ENCODE results near the gene TBC1D9.

Gene TBC1D9

GRCh38 chr4:140719686-140720085 is 36.5 kb downstream of the TBC1D9 start:
- FAIRE-seq = no peak

- FAIRE-seq = no peak
Measured at GRCh38 chr4:140719022-140719421, 37.2 kb downstream of the TBC1D9 start.

DNA sequence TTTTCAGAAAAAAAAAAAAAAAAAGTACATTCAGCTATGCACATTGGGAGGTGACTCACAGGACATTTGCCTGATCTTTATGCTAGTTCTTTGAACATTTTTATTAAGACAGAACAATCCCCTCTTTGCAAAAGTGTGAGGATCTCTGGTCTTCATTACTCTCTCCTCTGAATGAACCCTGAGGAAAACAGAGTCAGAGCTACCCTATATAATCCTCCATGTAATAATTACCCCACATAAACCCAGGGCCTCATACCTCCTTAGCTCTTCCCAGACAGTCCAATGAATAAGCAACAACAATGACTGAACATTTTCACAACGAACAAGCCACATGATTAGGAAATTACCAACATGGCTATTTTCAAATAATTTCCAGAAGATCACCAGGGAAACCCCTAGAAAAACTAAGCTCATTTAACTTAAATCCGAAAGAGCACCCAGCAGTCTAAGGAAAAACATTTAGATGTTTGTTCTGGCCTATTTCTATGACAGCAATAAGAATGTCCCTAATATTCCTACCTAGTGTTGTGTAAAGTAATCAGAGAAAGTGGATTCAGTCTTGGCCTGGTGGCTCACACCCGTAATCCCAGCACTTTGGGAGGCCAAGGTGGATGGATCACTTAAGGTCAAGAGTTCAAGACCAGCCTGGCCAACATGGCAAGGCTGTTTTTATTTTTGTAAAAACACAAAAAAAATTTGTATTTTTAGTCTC is 37.8 kb downstream of the TBC1D9 start:
- FAIRE-seq = no peak

DNA sequence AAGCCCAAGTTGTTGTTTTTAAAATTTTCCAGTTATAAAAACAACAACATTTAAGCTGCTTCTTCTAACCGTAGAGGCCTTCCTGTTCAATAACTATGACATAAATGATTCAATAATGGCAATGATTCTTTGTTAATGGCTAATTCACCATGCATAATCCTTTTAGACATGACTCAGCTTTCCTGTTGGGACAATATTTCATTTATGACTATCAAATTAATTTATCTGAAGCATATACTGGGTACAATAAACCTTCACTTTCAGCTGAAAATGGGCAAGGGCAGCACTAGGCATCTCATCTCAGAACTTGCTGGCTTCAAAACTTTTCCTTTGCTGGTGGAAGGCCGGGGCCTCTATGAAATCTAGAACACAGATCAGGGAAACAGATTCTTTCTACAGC is 38.9 kb downstream of the TBC1D9 start:
- peak; percentile 30 for FAIRE-seq

GRCh38 chr4:140715119-140715518 is 41.1 kb downstream of the TBC1D9 start:
- no peak for FAIRE-seq

GRCh38 chr4:140711910-140712309 is 44.3 kb downstream of the TBC1D9 start:
- peak; percentile 98 for FAIRE-seq

DNA sequence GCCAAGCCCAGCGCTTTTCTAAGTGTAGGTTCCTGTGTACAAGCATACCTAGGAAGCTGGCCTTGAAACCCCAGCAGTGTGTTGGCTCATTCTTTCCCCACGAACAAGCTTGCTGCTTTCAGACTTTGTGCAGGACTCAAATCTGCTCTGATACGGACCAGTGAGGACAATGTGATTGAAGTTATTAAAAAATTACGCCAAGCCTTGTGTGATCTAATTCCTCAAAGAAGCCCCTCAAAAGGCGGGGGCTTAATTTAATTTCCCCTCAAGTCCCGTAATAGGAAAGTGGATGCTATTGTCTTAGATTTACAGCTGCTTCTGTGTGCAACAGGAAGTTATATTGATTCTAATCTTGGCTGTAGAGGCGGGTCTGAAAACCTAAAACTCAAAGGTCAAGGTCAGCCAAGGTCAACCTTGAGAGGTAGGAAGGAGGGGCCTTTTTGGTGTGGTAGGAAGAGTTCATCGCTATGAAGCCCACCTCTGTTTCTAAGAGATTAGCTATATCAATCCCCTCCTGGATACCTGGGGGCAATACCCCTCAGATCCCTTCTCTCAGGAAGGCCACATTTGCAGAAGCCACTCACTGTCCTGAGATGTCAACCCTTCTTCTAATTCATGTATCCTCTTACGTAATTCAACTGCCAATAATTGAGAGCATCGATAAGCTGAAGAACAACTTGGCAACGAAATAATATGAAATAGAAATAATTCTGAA is 45.1 kb downstream of the TBC1D9 start:
- no peak for FAIRE-seq

DNA sequence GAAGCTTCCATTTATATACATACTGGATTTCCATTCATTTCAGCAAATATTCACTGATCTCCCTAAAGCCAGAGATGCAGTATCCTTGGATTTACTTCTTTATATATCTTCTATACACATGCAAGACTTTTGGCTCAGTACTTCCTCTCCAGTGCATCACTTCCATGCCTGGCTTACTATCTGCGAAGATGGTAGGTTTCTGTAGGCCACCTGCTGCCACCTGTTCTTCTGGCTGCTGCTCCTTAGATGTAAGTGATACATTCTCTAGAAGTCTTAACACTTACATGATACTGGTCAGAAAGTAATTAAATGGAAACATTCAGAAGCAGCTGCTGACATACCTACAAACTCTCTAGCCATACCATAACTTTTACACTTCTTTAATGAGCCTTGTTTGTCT is 48.9 kb downstream of the TBC1D9 start:
- FAIRE-seq = no peak

DNA sequence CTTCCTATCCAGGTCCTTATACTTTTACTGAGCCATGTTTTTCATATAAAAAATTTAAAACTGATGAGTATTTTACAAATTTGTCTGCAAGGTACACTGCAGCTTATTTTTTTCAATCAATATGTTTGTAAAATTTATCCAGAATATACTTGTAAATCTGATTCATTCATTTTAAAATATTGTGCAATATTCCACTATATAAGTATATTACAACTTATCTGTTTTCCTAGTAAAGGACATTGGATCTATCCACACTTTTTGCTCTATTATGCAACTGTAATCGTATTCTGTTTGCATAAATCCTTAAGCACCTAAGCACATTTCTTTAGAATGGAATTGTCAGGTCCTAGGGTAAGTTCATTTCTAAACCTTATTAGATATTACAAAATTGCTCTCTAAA is 49.5 kb downstream of the TBC1D9 start:
- FAIRE-seq = peak; percentile 13

DNA sequence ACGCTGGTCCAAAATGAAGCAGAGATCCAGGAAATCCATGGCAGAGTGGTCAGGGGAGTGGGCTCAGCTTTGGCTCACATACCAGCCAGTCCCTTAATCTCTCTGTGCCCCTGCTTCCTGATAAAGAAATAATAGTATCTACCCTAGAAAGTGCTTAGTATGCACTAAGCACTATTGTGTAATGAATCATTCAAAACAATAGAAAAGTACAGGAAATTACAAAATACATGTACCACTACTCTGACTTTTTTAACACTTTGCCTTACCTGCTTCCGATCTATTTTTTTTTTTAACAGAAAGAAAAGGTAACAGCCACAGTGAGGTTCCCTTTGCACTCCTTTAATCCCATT is 49.9 kb downstream of the TBC1D9 start:
- no peak for FAIRE-seq

DNA sequence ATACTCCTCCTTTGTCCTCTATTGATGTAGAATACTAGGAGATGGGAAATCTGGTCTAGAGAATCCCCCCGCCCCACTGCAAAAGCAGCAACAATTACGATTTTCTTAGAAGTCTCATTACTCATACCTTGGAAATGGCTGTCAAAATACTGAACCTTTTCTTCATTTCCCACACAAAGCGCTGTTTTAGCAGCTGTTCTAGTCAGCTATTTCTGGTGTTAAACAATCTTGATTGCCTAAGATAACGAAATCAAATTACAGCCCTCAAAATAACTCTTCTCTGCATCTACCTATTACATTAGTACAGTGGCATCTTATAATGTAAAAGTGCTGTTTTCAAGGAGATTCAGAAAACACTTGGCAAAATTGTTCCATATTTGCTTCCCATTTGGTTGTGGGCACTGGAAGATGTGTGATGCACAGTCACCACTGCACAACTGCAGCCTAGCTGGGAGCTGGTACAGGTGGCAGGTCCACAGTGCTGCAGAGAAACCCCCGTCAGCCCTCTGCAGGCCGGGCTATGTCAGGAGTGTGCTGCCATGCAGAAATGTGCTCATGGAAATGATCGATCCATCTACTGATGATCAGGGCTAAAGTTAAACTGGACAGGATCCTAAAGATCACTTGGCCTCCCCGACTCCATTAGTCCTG is 50.4 kb downstream of the TBC1D9 start:
- no peak for FAIRE-seq

- peak; percentile 30 for FAIRE-seq
Measured at GRCh38 chr4:140704964-140705363, 51.2 kb downstream of the TBC1D9 start.

DNA sequence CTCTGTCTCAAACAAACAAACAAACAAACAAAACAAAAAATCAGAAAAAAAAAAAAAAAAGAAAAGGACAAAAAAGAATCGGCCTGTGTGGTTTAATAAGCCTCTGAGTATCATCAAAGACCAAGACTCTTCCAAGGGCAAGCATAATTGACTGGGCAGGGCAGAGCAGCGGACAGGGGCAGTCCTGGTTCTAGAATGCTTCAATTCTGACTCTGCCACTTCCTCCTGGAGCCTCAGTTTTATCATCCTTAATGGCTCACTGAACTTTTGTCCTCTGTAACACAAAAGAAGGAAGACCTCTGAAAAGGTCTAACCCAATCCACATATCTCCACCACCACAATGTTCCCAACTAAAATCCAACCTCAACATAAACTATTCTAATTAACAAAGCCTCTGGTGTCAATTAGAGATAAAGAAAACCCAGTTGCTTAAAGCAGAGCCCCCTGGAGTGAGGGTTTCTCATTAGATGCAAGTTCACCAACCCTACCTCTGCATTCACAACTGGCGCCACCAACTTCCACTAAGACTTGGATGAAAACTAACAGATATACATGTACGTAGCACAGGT is 51.7 kb downstream of the TBC1D9 start:
- FAIRE-seq = no peak

DNA sequence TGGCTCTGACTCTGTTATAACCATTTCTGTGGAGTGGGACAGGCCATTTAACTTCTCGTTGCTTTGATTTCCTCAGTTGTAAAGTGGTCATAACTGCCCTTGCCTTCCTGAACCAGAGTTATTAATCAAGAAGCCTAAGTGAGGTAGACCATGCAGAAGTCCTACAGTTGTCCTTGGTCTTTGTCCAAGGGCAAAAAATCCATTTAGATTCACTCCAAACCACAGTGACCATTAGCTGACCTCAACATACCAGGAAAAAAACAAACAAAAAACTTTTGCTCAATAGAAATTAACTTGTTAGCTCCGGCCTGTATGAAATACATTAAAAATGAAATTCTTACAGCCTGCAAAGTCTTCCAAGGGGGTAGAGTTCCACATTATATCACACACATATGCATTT is 52.7 kb downstream of the TBC1D9 start:
- peak; percentile 92 for FAIRE-seq

- no peak for FAIRE-seq
Measured at GRCh38 chr4:140702096-140702757, 54.0 kb downstream of the TBC1D9 start.

DNA sequence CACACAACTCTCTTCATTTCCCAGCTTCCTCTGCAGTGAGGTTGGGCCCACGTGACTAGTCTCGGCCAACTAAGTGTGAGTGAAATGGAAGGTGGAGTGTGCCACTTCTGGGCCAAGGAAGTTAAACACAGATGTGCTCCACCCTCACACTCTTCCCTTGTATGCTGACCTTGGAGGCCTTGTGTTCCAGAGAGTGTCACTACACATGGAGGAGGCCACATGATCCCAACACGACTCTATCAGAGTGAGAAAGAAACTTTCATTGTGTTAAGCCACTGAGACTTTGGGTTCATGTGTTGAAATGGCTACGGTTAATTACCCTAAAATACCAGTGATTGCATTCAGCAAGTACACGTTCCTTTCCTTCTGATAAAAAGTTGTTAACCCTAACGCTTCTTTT is 55.1 kb downstream of the TBC1D9 start:
- no peak for FAIRE-seq

DNA sequence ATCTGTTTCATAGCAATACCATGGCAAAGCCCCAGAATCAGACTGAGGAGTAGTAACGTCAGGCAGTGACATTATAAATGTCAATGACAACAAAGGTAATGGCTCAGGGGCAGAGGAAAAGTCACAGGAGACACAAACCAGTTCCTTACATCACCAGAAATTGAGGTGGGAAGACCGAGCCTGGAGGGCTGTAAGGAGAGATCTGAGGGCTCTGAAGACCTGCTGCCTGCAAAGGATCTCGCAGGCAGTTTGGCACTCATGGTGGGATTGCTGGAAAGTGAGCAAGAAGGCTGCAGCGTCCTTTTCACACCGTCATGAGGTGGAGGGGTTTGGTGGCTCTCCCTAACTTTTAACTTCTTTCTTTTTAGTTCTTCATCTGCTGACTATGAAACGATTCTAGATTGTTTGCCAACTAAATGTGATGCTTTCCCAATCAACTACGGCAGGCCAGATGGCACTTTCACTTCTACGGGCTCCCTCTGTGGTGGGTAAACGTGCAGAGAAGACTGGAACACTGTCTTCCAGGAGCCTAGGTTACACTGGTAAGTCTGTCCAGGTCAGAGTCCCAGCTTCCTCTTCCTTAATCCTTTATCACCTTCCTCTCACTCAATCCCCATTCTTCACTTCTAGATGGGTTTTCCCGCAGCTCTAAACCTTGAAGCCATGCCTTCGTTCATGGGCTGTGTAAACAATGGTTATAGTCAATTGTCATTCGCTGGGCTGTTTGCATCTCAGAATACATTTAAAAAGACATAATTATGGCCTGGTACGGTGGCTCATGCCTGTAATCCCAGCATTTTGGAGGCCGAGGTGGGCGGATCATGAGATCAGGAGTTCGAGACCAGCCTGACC is 58.2 kb downstream of the TBC1D9 start:
- FAIRE-seq = no peak

GRCh38 chr4:140695483-140695882 is 60.7 kb downstream of the TBC1D9 start:
- no peak for FAIRE-seq

- FAIRE-seq = no peak
Measured at GRCh38 chr4:140693562-140693961, 62.6 kb downstream of the TBC1D9 start.

- FAIRE-seq = peak; percentile 5
Measured at GRCh38 chr4:140691369-140691768, 64.8 kb downstream of the TBC1D9 start.

- FAIRE-seq = no peak
Measured at GRCh38 chr4:140690093-140690492, 66.1 kb downstream of the TBC1D9 start.

DNA sequence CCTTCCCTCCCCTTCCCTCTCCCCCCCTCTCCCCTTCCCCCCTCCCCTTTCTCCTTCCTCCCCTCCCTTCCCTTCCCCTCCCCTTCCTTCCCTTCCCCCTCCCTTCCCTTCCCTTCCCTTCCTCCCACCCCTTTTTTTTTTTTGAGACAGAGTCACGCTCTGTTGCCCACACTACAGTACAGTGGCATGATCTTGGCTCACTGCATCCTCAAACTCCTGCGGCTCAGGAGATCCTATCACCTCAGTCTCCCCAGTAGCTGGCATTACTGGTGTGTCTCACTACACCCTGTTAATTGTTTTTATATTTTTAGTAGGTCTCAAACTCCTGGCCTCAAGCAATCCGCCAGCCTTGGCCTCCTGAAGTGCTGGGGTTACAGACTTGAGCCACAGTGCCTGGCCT is 66.6 kb downstream of the TBC1D9 start:
- FAIRE-seq = no peak

Data from islet of Langerhans (tissue), 1 donor.